ENCODE data around the gene PFKFB4.
A peak's percentile ranks its signal among the peaks of the same experiment; 100 is the strongest.
"Not testable (repeated sequence)": the region's sequence is repeated elsewhere in the genome, so short reads cannot be mapped to it uniquely, and the experiment has no call there.

The PFKFB4 gene

DNA sequence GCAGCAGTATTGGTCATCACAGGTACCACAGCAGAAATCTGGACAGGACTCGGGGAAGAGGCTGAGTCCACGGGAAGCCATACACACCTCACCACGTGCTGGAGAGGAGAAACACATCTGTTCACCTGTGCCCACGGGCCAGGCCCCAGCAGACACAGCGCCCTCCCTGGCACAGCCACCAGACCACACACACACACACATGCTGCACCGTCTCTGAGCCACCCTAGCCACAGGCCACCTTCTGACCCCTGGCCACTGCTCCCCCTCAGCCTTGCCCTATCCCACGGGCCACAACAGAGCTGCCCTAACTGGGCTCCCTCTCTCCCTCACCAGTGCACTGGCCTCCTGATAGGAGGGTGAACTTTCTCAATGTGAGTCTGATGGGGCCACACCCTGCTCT is 55.4 kb downstream of the PFKFB4 start:
- Histone ChIP-seq H3K27me3 (ENCODE audit: low read depth) (no peaks in the 10 kb centered on the region), H3K36me3 (replicated peaks) (no peaks in the 10 kb centered on the region), H3K4me3 (no peak overlapping the region), H3K4me1 (peaks cover 5% of the 10 kb centered on the region; the same call in 1 of the 2 replicates), H3K9me3 (0 out of 2 replicates have a peak, but pooled peaks cover 3% of the 10 kb centered on the region)
- no peak for DNase-seq (ENCODE audit: low spot score in 2 of 2)
- in situ Hi-C loops (cut with MboI; ENCODE audit: low sequenced_read_pairs): no loop called here

DNA sequence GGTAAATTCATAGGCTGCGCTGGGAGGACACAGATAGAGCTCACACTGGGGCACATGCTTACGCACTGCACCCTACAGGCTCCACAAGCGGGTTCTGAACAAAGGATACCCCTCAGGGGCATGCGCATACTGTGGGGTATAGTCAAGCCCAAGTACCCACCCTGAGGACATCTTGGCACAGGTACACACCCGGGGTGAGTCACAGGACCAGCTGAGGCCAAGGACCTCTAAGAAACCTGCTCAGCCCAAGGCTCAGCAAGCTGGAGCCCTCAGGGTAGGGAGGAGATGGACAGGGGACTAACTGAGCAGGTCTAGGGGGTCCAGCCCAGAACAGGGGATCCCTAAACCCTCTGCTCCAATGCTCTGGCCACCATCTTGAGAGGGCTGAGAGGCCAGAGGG is 55.9 kb downstream of the PFKFB4 start:
- Histone ChIP-seq H3K4me3 (no peak overlapping the region), H3K9me3 (0 out of 2 replicates have a peak, but pooled peaks cover 3% of the 10 kb centered on the region)

GRCh38 chr3:48493203-48493501 is 63.5 kb downstream of the PFKFB4 start:
- Histone ChIP-seq H3K27me3 (ENCODE audit: low read depth) (no peaks in the 10 kb centered on the region), H3K36me3 (replicated peaks) (no peaks in the 10 kb centered on the region), H3K4me1 (no peaks in the 10 kb centered on the region; the same call in 1 of the 2 replicates), H3K4me3 (no peak overlapping the region), H3K9me3 (peaks cover under 1% of the 10 kb centered on the region; the same call in 1 of the 2 replicates)
- no peak for DNase-seq (ENCODE audit: low spot score in 2 of 2)
- in situ Hi-C loops (cut with MboI; ENCODE audit: low sequenced_read_pairs): no loop called here

More for the DNA sequence above, 55.9 kb downstream of the PFKFB4 start:
- Histone ChIP-seq H3K27me3 (ENCODE audit: low read depth) (no peaks in the 10 kb centered on the region), H3K4me1 (peaks cover 5% of the 10 kb centered on the region; the same call in 1 of the 2 replicates), H3K36me3 (replicated peaks) (no peaks in the 10 kb centered on the region)
- in situ Hi-C loops (cut with MboI; ENCODE audit: low sequenced_read_pairs): no loop called here
- no peak for DNase-seq (ENCODE audit: low spot score in 2 of 2)

GRCh38 chr3:48492461-48493202 is 64.0 kb downstream of the PFKFB4 start:
- no peaks in the 10 kb centered on the region; the same call in 1 of the 2 replicates for H3K9me3 ChIP-seq
- no peak for DNase-seq (ENCODE audit: low spot score in 2 of 2)
- in situ Hi-C loops (cut with MboI; ENCODE audit: low sequenced_read_pairs): no loop called here
- no peaks in the 10 kb centered on the region; the same call in 1 of the 2 replicates for H3K4me1 ChIP-seq
- H3K36me3 ChIP-seq (replicated peaks): no peaks in the 10 kb centered on the region
- H3K27me3 ChIP-seq (ENCODE audit: low read depth): no peaks in the 10 kb centered on the region
- no peak overlapping the region for H3K4me3 ChIP-seq

DNA sequence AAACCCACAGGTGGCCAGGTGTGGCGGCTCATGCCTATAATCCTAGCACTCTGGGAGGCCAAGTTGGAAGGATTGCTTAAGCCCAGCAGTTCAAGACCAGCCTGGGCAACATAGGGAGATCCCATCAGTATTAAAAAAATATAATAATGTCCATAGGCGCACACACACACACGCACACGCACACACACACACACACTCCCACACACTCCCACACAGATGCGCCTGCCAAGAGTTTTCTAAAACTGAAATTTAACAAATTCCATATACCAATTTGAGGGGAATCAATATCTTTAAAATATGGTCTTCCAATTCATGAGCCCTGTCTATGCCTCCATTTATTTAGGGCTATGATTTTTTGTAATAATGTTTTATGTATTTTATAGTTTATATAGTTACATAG is 69.7 kb downstream of the PFKFB4 start:
- H3K4me1 ChIP-seq: no peaks in the 10 kb centered on the region; the same call in 1 of the 2 replicates
- H3K4me3 ChIP-seq: no peak overlapping the region
- no peaks in the 10 kb centered on the region for H3K27me3 ChIP-seq (ENCODE audit: low read depth)
- in situ Hi-C loops (cut with MboI; ENCODE audit: low sequenced_read_pairs): no loop called here
- DNase-seq (ENCODE audit: low spot score in 2 of 2): no peak
- H3K9me3 ChIP-seq: no peaks in the 10 kb centered on the region; the same call in 1 of the 2 replicates
- no peaks in the 10 kb centered on the region for H3K36me3 ChIP-seq (replicated peaks)

DNA sequence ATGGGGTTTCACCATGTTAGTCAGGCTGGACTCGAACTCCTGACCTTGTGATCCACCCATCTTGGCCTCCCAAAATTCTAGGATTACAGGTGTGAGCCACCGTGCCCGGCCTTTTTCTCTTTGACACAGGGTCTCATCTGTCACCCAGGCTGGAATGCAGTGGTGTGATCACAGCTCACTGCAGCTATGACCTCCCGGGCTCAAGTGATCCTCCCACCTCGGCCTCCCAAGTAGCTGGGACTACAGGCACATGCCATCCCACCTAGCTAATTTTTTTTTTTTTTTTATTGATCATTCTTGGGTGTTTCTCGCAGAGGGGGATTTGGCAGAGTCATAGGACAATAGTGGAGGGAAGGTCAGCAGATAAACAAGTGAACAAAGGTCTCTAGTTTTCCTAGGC is 73.8 kb downstream of the PFKFB4 start:
- H3K27me3 ChIP-seq (ENCODE audit: low read depth); H3K36me3 ChIP-seq (replicated peaks); H3K9me3 ChIP-seq; DNase-seq (ENCODE audit: low spot score in 2 of 2); in situ Hi-C loops (cut with MboI; ENCODE audit: low sequenced_read_pairs); H3K4me1 ChIP-seq; H3K4me3 ChIP-seq: not testable (repeated sequence)

- H3K27me3 ChIP-seq (ENCODE audit: low read depth); in situ Hi-C loops (cut with MboI; ENCODE audit: low sequenced_read_pairs); H3K4me1 ChIP-seq; H3K9me3 ChIP-seq; DNase-seq (ENCODE audit: low spot score in 2 of 2); H3K36me3 ChIP-seq (replicated peaks); H3K4me3 ChIP-seq: not testable (repeated sequence)
These were observed 75.7 kb downstream of the PFKFB4 start for GRCh38 chr3:48480891-48481290.

DNA sequence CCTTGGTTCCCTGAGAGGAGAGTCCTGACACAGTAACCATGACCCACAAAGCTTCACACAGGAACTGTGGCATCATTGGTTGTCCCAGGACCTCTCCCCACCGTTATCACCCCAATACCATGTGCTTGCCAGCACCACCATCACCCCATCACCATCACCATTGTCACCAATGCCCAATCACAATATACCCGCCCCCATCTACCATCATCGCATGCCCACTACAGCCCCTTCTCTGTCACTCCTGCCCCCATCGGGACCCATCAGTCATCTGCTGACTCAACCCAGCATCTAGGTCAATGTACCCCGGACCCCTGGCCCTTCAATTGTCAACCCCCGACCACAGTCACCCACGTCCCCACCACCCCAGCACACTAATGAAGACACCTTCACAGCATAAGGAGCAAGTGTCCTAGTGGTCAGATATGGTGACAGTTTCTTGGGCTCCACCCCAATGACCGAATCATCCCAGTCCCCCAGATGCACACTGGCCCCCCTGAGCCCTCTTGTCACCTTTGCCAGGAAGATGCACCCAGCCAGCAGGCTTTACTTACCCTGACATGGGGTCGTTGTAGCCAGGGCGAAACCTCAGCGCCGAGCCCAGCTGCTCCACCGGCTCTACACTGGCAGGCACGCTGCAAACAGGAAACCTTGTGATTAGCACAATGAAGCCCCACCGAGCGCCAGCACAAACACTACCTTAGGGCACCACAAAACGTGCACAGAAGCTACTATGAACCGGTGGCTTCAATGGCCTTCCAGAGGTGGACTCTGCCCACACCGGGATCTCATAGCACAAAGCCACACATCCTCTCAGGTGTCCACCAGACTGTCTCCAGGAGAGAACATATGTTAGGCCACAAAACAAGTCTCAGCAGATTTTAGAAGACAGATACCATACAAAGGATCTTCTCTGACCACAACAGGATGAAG is 77.7 kb downstream of the PFKFB4 start:
- in situ Hi-C loops (cut with MboI; ENCODE audit: low sequenced_read_pairs): no loop called here
- peaks cover 4% of the 10 kb centered on the region; the same call in 1 of the 2 replicates for H3K4me1 ChIP-seq
- no peak for DNase-seq (ENCODE audit: low spot score in 2 of 2)

DNA sequence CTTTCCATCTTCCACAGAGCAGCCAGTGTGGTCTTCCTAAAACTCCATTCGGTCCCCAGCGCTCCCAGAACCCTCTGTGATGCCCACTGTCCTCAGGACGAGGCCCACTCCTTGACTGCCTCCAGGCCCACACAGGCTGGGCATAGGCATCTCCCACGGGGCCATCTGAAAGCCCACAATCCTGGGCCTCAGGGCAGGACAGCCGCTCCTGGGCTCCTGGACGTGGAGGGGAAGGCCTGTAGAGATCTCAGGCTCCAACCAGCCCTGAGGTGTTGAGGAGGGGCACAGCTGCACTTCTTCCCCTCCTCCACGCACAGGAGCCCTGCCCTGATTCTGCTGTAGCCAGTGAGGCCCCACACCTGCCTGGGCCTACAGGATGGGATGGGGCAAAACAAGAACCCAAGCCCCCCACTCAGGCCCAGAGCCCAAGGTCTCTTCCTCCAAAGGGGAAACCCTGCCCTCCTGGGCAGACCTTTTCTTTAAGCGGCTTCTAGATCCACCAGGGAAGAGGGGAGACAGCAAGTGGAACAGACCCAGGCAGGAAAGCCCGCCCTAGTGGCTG is 78.6 kb downstream of the PFKFB4 start:
- Histone ChIP-seq H3K9me3 (no peaks in the 10 kb centered on the region), H3K4me3 (no peak overlapping the region), H3K4me1 (peaks cover 10% of the 10 kb centered on the region), H3K36me3 (replicated peaks) (no peaks in the 10 kb centered on the region), H3K27me3 (ENCODE audit: low read depth) (no peaks in the 10 kb centered on the region)
- in situ Hi-C loops (cut with MboI; ENCODE audit: low sequenced_read_pairs): no loop called here
- DNase-seq (ENCODE audit: low spot score in 2 of 2): no peak

More for the DNA sequence above, 77.7 kb downstream of the PFKFB4 start:
- Histone ChIP-seq H3K27me3 (ENCODE audit: low read depth) (no peaks in the 10 kb centered on the region), H3K9me3 (no peaks in the 10 kb centered on the region), H3K4me3 (no peak overlapping the region), H3K36me3 (replicated peaks) (no peaks in the 10 kb centered on the region)

DNA sequence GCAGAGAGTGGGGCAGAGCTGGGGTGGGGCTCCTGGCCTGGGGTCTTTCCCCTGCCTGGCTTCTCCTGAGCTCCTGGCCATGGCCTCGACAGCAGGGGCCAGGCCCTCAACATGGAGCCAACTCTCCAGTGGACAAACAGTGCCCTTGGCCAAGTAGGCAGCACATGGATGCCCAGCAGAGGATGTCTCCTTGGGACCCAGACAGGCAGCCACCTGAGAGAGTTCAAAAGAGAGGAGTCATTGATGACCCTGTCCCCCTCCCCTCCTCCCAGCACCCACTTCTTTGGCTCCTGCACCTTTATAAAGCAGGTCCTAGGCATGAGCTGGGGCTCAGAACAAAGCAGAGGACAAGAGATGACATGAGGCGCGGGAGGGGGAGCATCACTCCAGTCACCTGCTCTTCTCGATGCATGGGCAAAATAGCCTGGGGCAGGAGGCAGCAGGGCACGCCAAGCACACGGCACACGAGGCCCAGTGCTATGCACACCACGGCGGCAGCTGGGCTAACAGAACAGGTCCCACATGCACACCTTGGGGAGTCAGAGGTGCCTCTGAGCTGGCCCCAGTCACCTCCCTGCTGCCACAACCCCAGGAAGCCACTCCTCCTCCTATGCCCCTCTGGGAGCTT is 80.1 kb downstream of the PFKFB4 start:
- in situ Hi-C loops (cut with MboI; ENCODE audit: low sequenced_read_pairs): no loop called here
- no peak for DNase-seq (ENCODE audit: low spot score in 2 of 2)
- H3K4me3 ChIP-seq: no peak overlapping the region
- H3K4me1 ChIP-seq: peaks cover 18% of the 10 kb centered on the region
- no peaks in the 10 kb centered on the region for H3K27me3 ChIP-seq (ENCODE audit: low read depth)
- H3K9me3 ChIP-seq: no peaks in the 10 kb centered on the region
- no peaks in the 10 kb centered on the region for H3K36me3 ChIP-seq (replicated peaks)

GRCh38 chr3:48475188-48475587 is 81.4 kb downstream of the PFKFB4 start:
- H3K4me1 ChIP-seq: peaks cover 18% of the 10 kb centered on the region
- DNase-seq (ENCODE audit: low spot score in 2 of 2): no peak
- H3K36me3 ChIP-seq (replicated peaks): no peaks in the 10 kb centered on the region
- H3K27me3 ChIP-seq (ENCODE audit: low read depth): no peaks in the 10 kb centered on the region
- in situ Hi-C loops (cut with MboI; ENCODE audit: low sequenced_read_pairs): no loop called here
- no peaks in the 10 kb centered on the region for H3K9me3 ChIP-seq
- H3K4me3 ChIP-seq: no peak overlapping the region

GRCh38 chr3:48474619-48475018 is 82.0 kb downstream of the PFKFB4 start:
- in situ Hi-C loops (cut with MboI; ENCODE audit: low sequenced_read_pairs): no loop called here
- Histone ChIP-seq H3K4me1 (peaks cover 18% of the 10 kb centered on the region), H3K4me3 (no peak overlapping the region), H3K36me3 (replicated peaks) (peaks cover 2% of the 10 kb centered on the region), H3K27me3 (ENCODE audit: low read depth) (no peaks in the 10 kb centered on the region), H3K9me3 (no peaks in the 10 kb centered on the region)
- DNase-seq (ENCODE audit: low spot score in 2 of 2): peak in 1 of 2 experiments; percentile 48

DNA sequence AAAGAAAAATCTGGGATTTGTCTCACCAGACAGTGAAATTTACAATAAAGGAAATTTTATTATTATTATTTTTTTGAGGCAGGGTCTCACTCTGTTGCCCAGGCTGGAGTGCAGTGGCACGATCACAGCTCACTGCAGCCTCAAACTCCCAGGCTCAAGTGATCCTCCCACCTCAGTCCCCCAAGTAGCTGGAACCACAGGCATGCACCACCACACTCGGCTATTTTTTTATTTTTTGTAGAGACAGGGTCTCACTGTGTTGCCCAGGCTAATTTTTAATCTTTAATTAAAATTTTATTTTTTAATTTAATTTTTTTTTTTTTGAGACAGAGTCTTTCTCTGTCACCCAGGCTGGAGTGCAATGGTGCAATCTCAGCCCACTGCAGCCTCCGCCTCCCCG is 82.6 kb downstream of the PFKFB4 start:
- DNase-seq (ENCODE audit: low spot score in 2 of 2); H3K36me3 ChIP-seq (replicated peaks); in situ Hi-C loops (cut with MboI; ENCODE audit: low sequenced_read_pairs); H3K27me3 ChIP-seq (ENCODE audit: low read depth); H3K4me3 ChIP-seq; H3K9me3 ChIP-seq: not testable (repeated sequence)
- H3K4me1 ChIP-seq: peaks cover 18% of the 10 kb centered on the region
